Panc1 (cell line): ENCODE results near the gene METTL24. TPM values are rescaled to one million over a fixed set of nuclear protein-coding genes. Genes with fewer than 3 reads are reported as not detected.
A peak's percentile ranks its signal among the peaks of the same experiment; 100 is the strongest.

Experiments used
- ATAC-seq: fragments of 200-7000 bp; cut with Tn5 transposase; 2 replicates; pipeline ENCODE4 v1.9.1; 2020; ENCODE audit warnings: mild to moderate bottlenecking, moderate library complexity
- BruUV-seq: library from RNA; stranded (reverse); fragments of 400-500 nt; replicated peaks from 2 replicates; lab custom pipeline; 2021; lab: Mats Ljungman, UMichigan
- CTCF ChIA-PET: fragments of 300-600 bp; sonication (Branson Sonifier 250); formaldehyde crosslinking; loops from one replicate; lab custom pipeline; 2022; ENCODE audit warnings: antibody characterized with exemption; lab: Charles Lee
- POLR2A ChIA-PET: fragments of 300-600 bp; sonication (Branson Sonifier 250); formaldehyde crosslinking; loops from one replicate; lab custom pipeline; 2022; ENCODE audit warnings: antibody characterized with exemption; lab: Charles Lee
- DNase-seq: peaks from one replicate; pipeline ENCODE4 v3.0.0-alpha.2; 2010; ENCODE audit warnings: low read depth, low spot score
- H3K27ac ChIP-seq: 2 replicates; pipeline ENCODE4 v1.5.1; 2011; ENCODE audit warnings: mild to moderate bottlenecking, low read length, inconsistent platforms
- H3K27me3 ChIP-seq: fragments of 200-500 bp; sonication (Bioruptor generic); 2 replicates; pipeline ENCODE4 v1.6.0; 2014; ENCODE audit warnings: low read length, inconsistent platforms; ENCODE audit not compliant: control insufficient read depth, insufficient read depth
- H3K36me3 ChIP-seq: fragments of 200-500 bp; sonication (Bioruptor generic); 2 replicates; pipeline ENCODE4 v1.5.1; 2014; ENCODE audit warnings: inconsistent platforms, mild to moderate bottlenecking, low read length, moderate library complexity; ENCODE audit not compliant: control insufficient read depth, insufficient read depth
- H3K4me1 ChIP-seq: 2 replicates; pipeline ENCODE4 v1.5.1; 2011; ENCODE audit warnings: inconsistent platforms, mild to moderate bottlenecking, low read length, moderate library complexity; ENCODE audit not compliant: control insufficient read depth, insufficient read depth
- H3K4me3 ChIP-seq, 2 experiments: 2 replicates each; pipeline ENCODE4 v1.5.1; 2011 to 2012; ENCODE audit warnings: low read depth in 2 of 2, low read length in 2 of 2, mild to moderate bottlenecking in 2 of 2, inconsistent platforms in 1 of 2, moderate library complexity in 1 of 2
- H3K9me3 ChIP-seq: fragments of 200-500 bp; sonication (Bioruptor generic); 2 replicates; pipeline ENCODE4 v1.5.1; 2014; ENCODE audit warnings: low read depth, mild to moderate bottlenecking, inconsistent platforms, low read length, moderate library complexity; ENCODE audit not compliant: control insufficient read depth, insufficient read depth
- POLR2AphosphoS5 ChIP-seq: IDR thresholded peaks from 2 replicates; pipeline ENCODE4 v1.6.1; 2012; ENCODE audit warnings: mild to moderate bottlenecking, low read depth, low read length, moderate library complexity
- REST ChIP-seq, 2 experiments: IDR thresholded peaks; 2 replicates each; pipeline ENCODE4 v1.6.1; 2011 to 2012; ENCODE audit warnings: low read depth in 2 of 2, control low read depth in 1 of 2, low read length in 1 of 2, mild to moderate bottlenecking in 1 of 2, moderate library complexity in 1 of 2; ENCODE audit not compliant: insufficient read depth in 1 of 2
- SIN3A ChIP-seq: IDR thresholded peaks from 2 replicates; pipeline ENCODE4 v1.6.1; 2012; ENCODE audit warnings: low read depth, mild to moderate bottlenecking, low read length, moderate library complexity, borderline replicate concordance; ENCODE audit not compliant: insufficient read depth
- TCF7L2 ChIP-seq: IDR thresholded peaks from 2 replicates; pipeline ENCODE4 v1.6.1; 2011; ENCODE audit warnings: mild to moderate bottlenecking, low read depth, low read length, inconsistent platforms
- in situ Hi-C: cut with HindIII; loops from 2 replicates; pipeline ENCODE4 v1.10.0; 2016; ENCODE audit warnings: low sequenced_read_pairs, low pct_unique_long_range_greater_than_20kb
- intact Hi-C: fragments of 100-400 bp; cut with micrococcal nuclease; formaldehyde crosslinking; loops from one replicate; pipeline ENCODE4 v1.10.0; 2022; ENCODE audit not compliant: unreplicated experiment
- total RNA-seq: library from RNA; stranded (reverse); gene quantifications from one replicate; pipeline ENCODE4 v1.2.1, GENCODE V29; 2021; ENCODE audit not compliant: unreplicated experiment
- TF ChIP-seq, protein P1 (sequence below): fragments of 450-650 bp; IDR thresholded peaks from 2 replicates; pipeline ENCODE4 v1.5.1; 2017; ENCODE audit warnings: mild to moderate bottlenecking

The METTL24 gene
- total RNA-seq, 1 experiment from 2014 or later = not detected

- DNase-seq (no peak), ATAC-seq (no peak)
- no peaks in the 10 kb centered on the region for H3K36me3 ChIP-seq
- no TSS peak for BruUV-seq
- peaks cover 16% of the 10 kb centered on the region for H3K4me1 ChIP-seq
- ChIA-PET POLR2A (no interaction called here), CTCF (no interaction called here)
- in situ Hi-C loops = no loop called here
- H3K9me3 ChIP-seq = no peaks in the 10 kb centered on the region
- TF ChIP-seq REST (IDR thresholded peaks at IDR 0.05; ENCODE audit: insufficient read depth in 1 of 2, low read depth in 2 of 2, low read length in 1 of 2) = no peak
- no peak for TF ChIP-seq TCF7L2
- TF ChIP-seq SIN3A = no peak
- TF ChIP-seq, protein P1, sequence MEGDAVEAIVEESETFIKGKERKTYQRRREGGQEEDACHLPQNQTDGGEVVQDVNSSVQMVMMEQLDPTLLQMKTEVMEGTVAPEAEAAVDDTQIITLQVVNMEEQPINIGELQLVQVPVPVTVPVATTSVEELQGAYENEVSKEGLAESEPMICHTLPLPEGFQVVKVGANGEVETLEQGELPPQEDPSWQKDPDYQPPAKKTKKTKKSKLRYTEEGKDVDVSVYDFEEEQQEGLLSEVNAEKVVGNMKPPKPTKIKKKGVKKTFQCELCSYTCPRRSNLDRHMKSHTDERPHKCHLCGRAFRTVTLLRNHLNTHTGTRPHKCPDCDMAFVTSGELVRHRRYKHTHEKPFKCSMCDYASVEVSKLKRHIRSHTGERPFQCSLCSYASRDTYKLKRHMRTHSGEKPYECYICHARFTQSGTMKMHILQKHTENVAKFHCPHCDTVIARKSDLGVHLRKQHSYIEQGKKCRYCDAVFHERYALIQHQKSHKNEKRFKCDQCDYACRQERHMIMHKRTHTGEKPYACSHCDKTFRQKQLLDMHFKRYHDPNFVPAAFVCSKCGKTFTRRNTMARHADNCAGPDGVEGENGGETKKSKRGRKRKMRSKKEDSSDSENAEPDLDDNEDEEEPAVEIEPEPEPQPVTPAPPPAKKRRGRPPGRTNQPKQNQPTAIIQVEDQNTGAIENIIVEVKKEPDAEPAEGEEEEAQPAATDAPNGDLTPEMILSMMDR = no peak
- TF ChIP-seq POLR2AphosphoS5 = no peak
- H3K4me3 ChIP-seq = no peak overlapping the region
- no peak overlapping the region for H3K27ac ChIP-seq
- peaks cover 2% of the 10 kb centered on the region; the same call in 1 of the 2 replicates for H3K27me3 ChIP-seq
- intact Hi-C loops = no loop called here
Measured at GRCh38 chr6:110322874-110323242, 35.3 kb downstream of the METTL24 start.

GRCh38 chr6:110322151-110322873, 35.8 kb downstream of the METTL24 start:
- intact Hi-C loops (no loop called here), in situ Hi-C loops (no loop called here)
- BruUV-seq = no TSS peak
- H3K27ac ChIP-seq = no peak overlapping the region
- ChIA-PET CTCF (no interaction called here), POLR2A (no interaction called here)
- no peaks in the 10 kb centered on the region for H3K36me3 ChIP-seq
- TF ChIP-seq, protein P1 = no peak
- no peak for TF ChIP-seq SIN3A
- TF ChIP-seq POLR2AphosphoS5 = no peak
- no peak for TF ChIP-seq TCF7L2
- no peak for TF ChIP-seq REST (IDR thresholded peaks at IDR 0.05; ENCODE audit: insufficient read depth in 1 of 2, low read depth in 2 of 2, low read length in 1 of 2)
- ATAC-seq = peak; percentile 32; the same call in 1 of the 2 replicates
- peaks cover 16% of the 10 kb centered on the region for H3K4me1 ChIP-seq
- H3K4me3 ChIP-seq = no peak overlapping the region
- no peak for DNase-seq
- H3K27me3 ChIP-seq = peaks cover 5% of the 10 kb centered on the region; the same call in 1 of the 2 replicates
- H3K9me3 ChIP-seq = no peaks in the 10 kb centered on the region
